ENCODE results near the gene SETX. TPM values are rescaled to one million over a fixed set of nuclear protein-coding genes. Genes with fewer than 3 reads are reported as not detected.
A peak's percentile ranks its signal among the peaks of the same experiment; 100 is the strongest.
"Not testable (repeated sequence)": the region's sequence is repeated elsewhere in the genome, so short reads cannot be mapped to it uniquely, and the experiment has no call there.

The SETX gene
- total and polyA plus RNA-seq, 12 donors: 16.9 to 35.1 (median 27.4) TPM

- Histone ChIP-seq H3K36me3 (peaks cover 0 to 100% (median 83%) of the 10 kb centered on the region in 9 donors), H3K27me3 (no peaks in the 10 kb centered on the region), H3K27ac (no peak overlapping the region), H3K4me3 (no peak overlapping the region), H3K9me3 (no peaks in the 10 kb centered on the region), H3K4me1 (peaks cover 0 to 4% (median 3%) of the 10 kb centered on the region in 9 donors)
- WGBS, 2 donors: 62 to 72% methylated on average over 4 of the region's 4 CpGs
- intact Hi-C loops (cut with DNase I): loop anchor here in 2 of 10 donors (5.0 to 10.0 kb wide), 2 partner anchors 109 to 1148 kb away; no protein-coding TSS in a partner anchor
- no peak for ATAC-seq
- DNase-seq: no peak
- no peak for TF ChIP-seq CTCF (IDR thresholded peaks at IDR 0.05)
These were observed 71.6 kb downstream of the SETX start for GRCh38 chr9:132283165-132283564.

GRCh38 chr9:132274861-132275260 lies 79.9 kb downstream of the SETX start:
- DNase-seq (no peak), ATAC-seq (no peak)
- intact Hi-C loops (cut with DNase I): no loop called here
- no peaks in the 10 kb centered on the region for H3K4me1 ChIP-seq
- no peaks in the 10 kb centered on the region for H3K27me3 ChIP-seq
- H3K27ac ChIP-seq: no peak overlapping the region
- TF ChIP-seq CTCF (IDR thresholded peaks at IDR 0.05): no peak
- H3K36me3 ChIP-seq: peaks cover 3 to 99% (median 66%) of the 10 kb centered on the region in 9 donors
- H3K4me3 ChIP-seq: no peak overlapping the region
- 94 to 96% methylated on average over 2 of the region's 2 CpGs for WGBS, 2 donors
- H3K9me3 ChIP-seq: no peaks in the 10 kb centered on the region

GRCh38 chr9:132269704-132270516 lies 84.9 kb downstream of the SETX start:
- ATAC-seq, H3K27me3 ChIP-seq, H3K4me3 ChIP-seq, DNase-seq, H3K9me3 ChIP-seq: not testable (repeated sequence)
- Histone ChIP-seq H3K27ac (peak overlapping the region in 2 of 10 donors; percentile 28 to 71), H3K4me1 (peaks cover 0 to 36% (median 17%) of the 10 kb centered on the region in 9 donors), H3K36me3 (peaks cover 0 to 98% (median 34%) of the 10 kb centered on the region in 9 donors)
- 88 to 89% methylated on average over 10 to 12 of the region's 16 CpGs for WGBS, 2 donors
- intact Hi-C loops (cut with DNase I): loop anchor here in 4 of 10 donors (2.0 to 5.0 kb wide), 2 partner anchors 507 to 508 kb away; no protein-coding TSS in a partner anchor

- no peaks in the 10 kb centered on the region for H3K27me3 ChIP-seq
- H3K36me3 ChIP-seq: peaks cover 0 to 98% (median 33%) of the 10 kb centered on the region in 9 donors
- DNase-seq (peak; percentile 64 to 66), ATAC-seq (peak; percentile 28 to 70 (median 60))
- no peaks in the 10 kb centered on the region for H3K9me3 ChIP-seq
- no peak overlapping the region for H3K4me3 ChIP-seq
- peaks cover 0 to 42% (median 17%) of the 10 kb centered on the region in 9 donors for H3K4me1 ChIP-seq
- intact Hi-C loops (cut with DNase I): loop anchor here in 5 of 10 donors (1.0 to 5.0 kb wide), 3 partner anchors 506 to 507 kb away; no protein-coding TSS in a partner anchor
- TF ChIP-seq CTCF (IDR thresholded peaks at IDR 0.05): peak; percentile 83 to 94 (median 91)
- 28 to 35% methylated on average over 10 of the region's 10 CpGs for WGBS, 2 donors
- H3K27ac ChIP-seq: peak overlapping the region in 4 of 10 donors; percentile 17 to 71 (median 36)
These were observed 85.9 kb downstream of the SETX start for GRCh38 chr9:132268725-132269352.
